GM19438 (cell line): Measurements from ENCODE around the gene RNF17.
"Not testable (repeated sequence)": the region's sequence is repeated elsewhere in the genome, so short reads cannot be mapped to it uniquely, and the experiment has no call there.

Source experiments
- ATAC-seq: cut with Tn5 transposase; IDR thresholded peaks from one replicate; pipeline ENCODE4 v1.9.1; 2021; ENCODE audit warnings: low read depth; ENCODE audit not compliant: unreplicated experiment

Gene RNF17

GRCh38 chr13:24744247-24744646 is 19.7 kb upstream of the RNF17 start:
- ATAC-seq = no peak

GRCh38 chr13:24745516-24745860 is 18.5 kb upstream of the RNF17 start:
- ATAC-seq = no peak

GRCh38 chr13:24745861-24746617 is 17.9 kb upstream of the RNF17 start:
- no peak for ATAC-seq

- ATAC-seq = no peak
Measured at GRCh38 chr13:24746618-24747247, 17.2 kb upstream of the RNF17 start.

GRCh38 chr13:24747248-24748060 is 16.5 kb upstream of the RNF17 start:
- ATAC-seq = no peak

- no peak for ATAC-seq
Measured at GRCh38 chr13:24748061-24748400, 15.9 kb upstream of the RNF17 start.

- ATAC-seq = no peak
Measured at GRCh38 chr13:24759197-24759596, 4.8 kb upstream of the RNF17 start.

GRCh38 chr13:24764276-24764630 is 284 bp downstream of the RNF17 start:
- no peak for ATAC-seq

- ATAC-seq = no peak
Measured at GRCh38 chr13:24777171-24777570, 13.2 kb downstream of the RNF17 start.

GRCh38 chr13:24784319-24784718 is 20.4 kb downstream of the RNF17 start:
- ATAC-seq = no peak

- no peak for ATAC-seq
Measured at GRCh38 chr13:24788538-24788937, 24.6 kb downstream of the RNF17 start.

GRCh38 chr13:24802074-24802473 is 38.1 kb downstream of the RNF17 start:
- no peak for ATAC-seq

GRCh38 chr13:24821207-24821606 is 57.2 kb downstream of the RNF17 start:
- no peak for ATAC-seq

GRCh38 chr13:24822640-24823039 is 58.7 kb downstream of the RNF17 start:
- no peak for ATAC-seq

GRCh38 chr13:24823122-24823710 is 59.2 kb downstream of the RNF17 start:
- not testable (repeated sequence) for ATAC-seq

- no peak for ATAC-seq
Measured at GRCh38 chr13:24827799-24828198, 63.8 kb downstream of the RNF17 start.

GRCh38 chr13:24834902-24835510 is 71.0 kb downstream of the RNF17 start:
- no peak for ATAC-seq

GRCh38 chr13:24837528-24837927 is 73.6 kb downstream of the RNF17 start:
- ATAC-seq = not testable (repeated sequence)

- ATAC-seq = no peak
Measured at GRCh38 chr13:24842549-24843274, 78.7 kb downstream of the RNF17 start.

GRCh38 chr13:24851546-24851945 is 87.6 kb downstream of the RNF17 start:
- no peak for ATAC-seq
